C1 segment of cervical spinal cord (tissue), 14 donors: ENCODE results near the gene ASIC4.

ENCODE experiments used
- DNase-seq, 14 donors: peaks; one replicate each; lab custom pipeline; 2025; lab: John Stamatoyannopoulos, UW

ASIC4 gene

GRCh38 chr2:219478916-219479315, 35.4 kb upstream of the ASIC4 start:
- DNase-seq: no peak

DNA sequence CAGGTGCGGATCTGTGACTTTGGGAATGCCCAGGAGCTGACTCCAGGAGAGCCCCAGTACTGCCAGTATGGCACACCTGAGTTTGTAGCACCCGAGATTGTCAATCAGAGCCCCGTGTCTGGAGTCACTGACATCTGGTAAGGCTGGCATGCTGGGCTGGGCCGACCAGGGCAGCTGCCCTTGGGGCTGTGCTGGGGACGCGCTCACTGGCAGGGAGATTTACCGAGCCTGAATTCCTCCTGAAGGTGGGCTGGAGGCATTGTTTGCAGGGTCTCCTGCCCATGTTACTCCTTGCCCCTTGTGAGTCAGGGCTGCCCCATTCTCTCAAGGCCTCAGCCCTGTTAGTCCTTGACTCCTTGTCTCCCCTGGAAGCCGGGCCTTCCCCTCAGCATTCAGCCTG, 34.3 kb upstream of the ASIC4 start:
- no peak for DNase-seq

GRCh38 chr2:219482674-219483405, 31.4 kb upstream of the ASIC4 start:
- no peak for DNase-seq

- no peak for DNase-seq
Measured at GRCh38 chr2:219483451-219484342, 30.6 kb upstream of the ASIC4 start.

DNA sequence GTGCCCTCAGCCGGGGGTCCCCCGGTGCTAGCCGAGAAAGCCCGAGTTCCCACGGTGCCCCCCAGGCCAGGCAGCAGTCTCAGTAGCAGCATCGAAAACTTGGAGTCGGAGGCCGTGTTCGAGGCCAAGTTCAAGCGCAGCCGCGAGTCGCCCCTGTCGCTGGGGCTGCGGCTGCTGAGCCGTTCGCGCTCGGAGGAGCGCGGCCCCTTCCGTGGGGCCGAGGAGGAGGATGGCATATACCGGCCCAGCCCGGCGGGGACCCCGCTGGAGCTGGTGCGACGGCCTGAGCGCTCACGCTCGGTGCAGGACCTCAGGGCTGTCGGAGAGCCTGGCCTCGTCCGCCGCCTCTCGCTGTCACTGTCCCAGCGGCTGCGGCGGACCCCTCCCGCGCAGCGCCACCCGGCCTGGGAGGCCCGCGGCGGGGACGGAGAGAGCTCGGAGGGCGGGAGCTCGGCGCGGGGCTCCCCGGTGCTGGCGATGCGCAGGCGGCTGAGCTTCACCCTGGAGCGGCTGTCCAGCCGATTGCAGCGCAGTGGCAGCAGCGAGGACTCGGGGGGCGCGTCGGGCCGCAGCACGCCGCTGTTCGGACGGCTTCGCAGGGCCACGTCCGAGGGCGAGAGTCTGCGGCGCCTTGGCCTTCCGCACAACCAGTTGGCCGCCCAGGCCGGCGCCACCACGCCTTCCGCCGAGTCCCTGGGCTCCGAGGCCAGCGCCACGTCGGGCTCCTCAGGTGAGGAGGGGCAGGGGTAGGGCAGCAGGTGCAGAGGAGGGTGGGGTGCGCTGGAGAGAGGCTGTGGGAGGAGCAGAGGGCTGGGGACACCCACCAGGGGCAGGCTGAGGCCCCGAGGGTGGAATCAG, 29.7 kb upstream of the ASIC4 start:
- no peak for DNase-seq

- DNase-seq: no peak
Measured at GRCh38 chr2:219485201-219485580, 29.1 kb upstream of the ASIC4 start.

- DNase-seq: no peak
Measured at GRCh38 chr2:219486380-219486959, 27.8 kb upstream of the ASIC4 start.

DNA sequence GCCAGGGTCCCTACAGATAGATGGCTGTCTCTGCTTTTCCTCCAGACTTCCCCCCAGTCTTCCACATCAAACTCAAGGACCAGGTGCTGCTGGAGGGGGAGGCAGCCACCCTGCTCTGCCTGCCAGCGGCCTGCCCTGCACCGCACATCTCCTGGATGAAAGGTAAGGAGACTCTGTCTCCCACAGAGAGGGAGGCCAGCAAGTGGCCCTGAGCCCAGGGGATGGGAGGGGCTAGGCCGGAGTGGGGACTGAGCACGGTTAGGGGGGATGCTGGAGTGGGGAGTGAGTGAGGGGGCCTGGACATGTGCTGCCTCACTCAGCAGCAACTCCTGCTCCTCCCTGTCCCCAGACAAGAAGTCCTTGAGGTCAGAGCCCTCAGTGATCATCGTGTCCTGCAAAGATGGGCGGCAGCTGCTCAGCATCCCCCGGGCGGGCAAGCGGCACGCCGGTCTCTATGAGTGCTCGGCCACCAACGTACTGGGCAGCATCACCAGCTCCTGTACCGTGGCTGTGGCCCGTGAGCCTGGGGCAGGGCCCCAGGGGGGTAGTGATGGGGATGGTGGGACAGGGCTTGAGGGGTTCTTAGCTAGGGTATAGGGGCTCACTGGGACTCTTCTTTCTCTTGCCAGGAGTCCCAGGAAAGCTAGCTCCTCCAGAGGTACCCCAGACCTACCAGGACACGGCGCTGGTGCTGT, 26.0 kb upstream of the ASIC4 start:
- DNase-seq: no peak

DNA sequence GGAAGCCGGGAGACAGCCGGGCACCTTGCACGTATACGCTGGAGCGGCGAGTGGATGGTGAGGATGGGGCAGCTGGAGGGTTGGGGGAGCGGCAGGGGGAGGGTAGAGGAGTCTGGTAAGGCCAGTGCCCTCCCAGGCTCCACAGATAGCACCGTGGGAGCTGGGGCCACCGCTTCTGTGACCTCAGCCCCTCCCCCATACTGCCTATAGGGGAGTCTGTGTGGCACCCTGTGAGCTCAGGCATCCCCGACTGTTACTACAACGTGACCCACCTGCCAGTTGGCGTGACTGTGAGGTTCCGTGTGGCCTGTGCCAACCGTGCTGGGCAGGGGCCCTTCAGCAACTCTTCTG, 25.5 kb upstream of the ASIC4 start:
- DNase-seq: no peak

- DNase-seq: no peak
Measured at GRCh38 chr2:219489315-219489714, 25.0 kb upstream of the ASIC4 start.

GRCh38 chr2:219490186-219490585, 24.1 kb upstream of the ASIC4 start:
- no peak for DNase-seq

GRCh38 chr2:219490600-219491130, 23.6 kb upstream of the ASIC4 start:
- no peak for DNase-seq

DNA sequence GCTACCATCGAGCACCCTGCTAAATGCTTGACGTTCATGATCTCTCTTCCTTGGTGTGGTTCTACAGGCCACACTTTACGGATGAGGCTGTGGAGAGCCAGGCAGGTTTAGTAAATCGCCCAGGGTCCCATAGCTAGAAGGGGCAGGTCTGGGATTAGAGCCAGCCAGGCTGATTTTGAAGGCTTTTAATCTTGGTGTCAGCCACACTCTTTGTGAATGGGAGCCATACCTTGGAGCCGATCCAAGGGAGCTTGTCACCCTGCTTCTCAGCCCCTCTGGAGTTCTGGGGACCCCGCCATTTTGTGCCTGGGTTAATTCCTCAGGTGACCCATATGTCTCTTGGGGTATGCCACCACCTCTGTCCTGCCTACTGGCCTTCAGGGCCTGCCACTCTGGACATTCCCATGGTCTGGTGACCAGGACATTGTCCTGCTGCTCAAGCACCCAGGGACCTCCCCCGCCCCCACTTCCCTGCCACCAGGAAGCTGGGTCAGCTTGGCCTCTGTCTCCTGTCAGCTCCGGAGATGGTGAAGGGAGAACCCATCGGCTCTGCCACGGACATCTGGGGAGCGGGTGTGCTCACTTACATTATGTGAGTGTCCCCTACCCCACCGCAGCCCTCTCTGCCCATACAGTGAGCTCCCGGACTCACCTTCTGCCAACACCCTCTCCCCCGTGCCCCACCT, 22.9 kb upstream of the ASIC4 start:
- no peak for DNase-seq

DNA sequence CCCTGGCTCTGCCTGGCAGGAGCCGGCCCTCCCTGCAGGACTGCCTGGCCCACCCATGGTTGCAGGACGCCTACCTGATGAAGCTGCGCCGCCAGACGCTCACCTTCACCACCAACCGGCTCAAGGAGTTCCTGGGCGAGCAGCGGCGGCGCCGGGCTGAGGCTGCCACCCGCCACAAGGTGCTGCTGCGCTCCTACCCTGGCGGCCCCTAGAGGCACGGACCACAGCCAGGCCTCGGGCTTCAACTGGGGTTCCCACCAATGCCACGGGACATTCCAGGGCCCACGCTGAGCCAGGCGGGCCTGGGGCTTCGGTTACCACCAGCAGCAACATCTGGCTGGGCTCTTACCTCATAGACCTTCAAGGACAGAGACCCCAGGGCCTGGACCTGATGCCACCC, 21.7 kb upstream of the ASIC4 start:
- no peak for DNase-seq

DNA sequence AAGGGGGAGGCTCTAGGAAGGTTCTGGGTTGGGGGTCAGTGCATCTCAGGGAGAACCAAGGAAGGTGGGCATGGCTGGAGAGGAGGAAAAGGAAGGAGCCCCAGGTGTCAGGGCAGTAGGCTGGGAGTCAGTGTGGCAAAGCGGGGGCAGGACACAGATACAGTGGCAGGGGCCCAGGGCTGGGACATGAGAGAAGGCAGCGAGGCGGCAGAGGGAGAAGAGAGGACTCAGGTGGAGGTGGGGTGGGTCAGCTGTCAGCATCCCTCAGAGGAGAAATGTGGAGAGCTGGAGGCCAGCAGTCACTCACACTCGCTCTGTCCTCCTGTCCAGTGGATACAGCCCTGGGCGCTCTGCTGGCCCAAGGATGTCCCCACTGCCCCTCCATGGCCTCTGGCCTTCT, 21.2 kb upstream of the ASIC4 start:
- DNase-seq: no peak

- DNase-seq: no peak
Measured at GRCh38 chr2:219494952-219495530, 19.2 kb upstream of the ASIC4 start.

- peak in 11 of 14 donors; percentile 8 to 51 (median 18) for DNase-seq
Measured at GRCh38 chr2:219495531-219496122, 18.7 kb upstream of the ASIC4 start.

DNA sequence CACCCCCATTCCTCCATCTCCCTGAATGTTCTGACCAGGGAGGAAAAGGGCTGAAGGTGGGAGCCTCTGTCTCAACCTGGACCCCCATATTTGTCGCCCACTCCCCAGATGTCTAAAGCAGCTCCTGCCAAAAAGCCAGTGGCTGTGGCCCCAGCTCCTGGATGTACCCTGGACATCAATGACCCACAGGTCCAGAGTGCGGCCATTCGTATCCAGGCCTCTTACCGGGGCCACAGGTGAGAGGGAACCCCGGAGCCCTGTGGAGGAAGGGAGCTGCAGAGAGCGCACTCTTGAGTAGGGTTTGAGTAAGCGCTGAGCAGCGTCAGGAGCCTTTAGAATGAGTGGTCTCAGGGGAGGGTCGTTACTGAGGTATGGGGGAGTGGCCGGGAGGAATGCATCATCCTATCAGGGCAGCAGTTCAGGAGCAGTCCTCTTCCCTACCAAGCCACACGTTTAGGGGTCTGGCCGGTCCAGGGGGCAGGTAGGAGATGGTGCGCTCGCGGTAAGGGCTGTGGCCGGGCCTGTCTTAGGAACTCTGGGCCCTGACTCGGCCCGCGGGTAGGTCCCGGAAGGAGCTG, 17.9 kb upstream of the ASIC4 start:
- no peak for DNase-seq
